Panc1 (cell line): ENCODE data around the gene KLK15. TPM values are rescaled to one million over a fixed set of nuclear protein-coding genes. Genes with fewer than 3 reads are reported as not detected.

Experiments used
- ATAC-seq: fragments of 200-7000 bp; cut with Tn5 transposase; 2 replicates; pipeline ENCODE4 v1.9.1; 2020; ENCODE audit warnings: mild to moderate bottlenecking, moderate library complexity
- BruUV-seq: library from RNA; stranded (reverse); fragments of 400-500 nt; replicated peaks from 2 replicates; lab custom pipeline; 2021; lab: Mats Ljungman, UMichigan
- CTCF ChIA-PET: fragments of 300-600 bp; sonication (Branson Sonifier 250); formaldehyde crosslinking; loops from one replicate; lab custom pipeline; 2022; ENCODE audit warnings: antibody characterized with exemption; lab: Charles Lee
- POLR2A ChIA-PET: fragments of 300-600 bp; sonication (Branson Sonifier 250); formaldehyde crosslinking; loops from one replicate; lab custom pipeline; 2022; ENCODE audit warnings: antibody characterized with exemption; lab: Charles Lee
- DNase-seq: peaks from one replicate; pipeline ENCODE4 v3.0.0-alpha.2; 2010; ENCODE audit warnings: low read depth, low spot score
- H3K27ac ChIP-seq: 2 replicates; pipeline ENCODE4 v1.5.1; 2011; ENCODE audit warnings: mild to moderate bottlenecking, low read length, inconsistent platforms
- H3K27me3 ChIP-seq: fragments of 200-500 bp; sonication (Bioruptor generic); 2 replicates; pipeline ENCODE4 v1.6.0; 2014; ENCODE audit warnings: low read length, inconsistent platforms; ENCODE audit not compliant: control insufficient read depth, insufficient read depth
- H3K36me3 ChIP-seq: fragments of 200-500 bp; sonication (Bioruptor generic); 2 replicates; pipeline ENCODE4 v1.5.1; 2014; ENCODE audit warnings: inconsistent platforms, mild to moderate bottlenecking, low read length, moderate library complexity; ENCODE audit not compliant: control insufficient read depth, insufficient read depth
- H3K4me1 ChIP-seq: 2 replicates; pipeline ENCODE4 v1.5.1; 2011; ENCODE audit warnings: inconsistent platforms, mild to moderate bottlenecking, low read length, moderate library complexity; ENCODE audit not compliant: control insufficient read depth, insufficient read depth
- H3K4me3 ChIP-seq, 2 experiments: 2 replicates each; pipeline ENCODE4 v1.5.1; 2011 to 2012; ENCODE audit warnings: low read depth in 2 of 2, low read length in 2 of 2, mild to moderate bottlenecking in 2 of 2, inconsistent platforms in 1 of 2, moderate library complexity in 1 of 2
- H3K9me3 ChIP-seq: fragments of 200-500 bp; sonication (Bioruptor generic); 2 replicates; pipeline ENCODE4 v1.5.1; 2014; ENCODE audit warnings: low read depth, mild to moderate bottlenecking, inconsistent platforms, low read length, moderate library complexity; ENCODE audit not compliant: control insufficient read depth, insufficient read depth
- CTCF ChIP-seq: fragments of 450-650 bp; IDR thresholded peaks from 2 replicates; pipeline ENCODE4 v1.5.1; 2017; ENCODE audit warnings: mild to moderate bottlenecking
- POLR2AphosphoS5 ChIP-seq: IDR thresholded peaks from 2 replicates; pipeline ENCODE4 v1.6.1; 2012; ENCODE audit warnings: mild to moderate bottlenecking, low read depth, low read length, moderate library complexity
- REST ChIP-seq, 2 experiments: IDR thresholded peaks; 2 replicates each; pipeline ENCODE4 v1.6.1; 2011 to 2012; ENCODE audit warnings: low read depth in 2 of 2, control low read depth in 1 of 2, low read length in 1 of 2, mild to moderate bottlenecking in 1 of 2, moderate library complexity in 1 of 2; ENCODE audit not compliant: insufficient read depth in 1 of 2
- SIN3A ChIP-seq: IDR thresholded peaks from 2 replicates; pipeline ENCODE4 v1.6.1; 2012; ENCODE audit warnings: low read depth, mild to moderate bottlenecking, low read length, moderate library complexity, borderline replicate concordance; ENCODE audit not compliant: insufficient read depth
- TCF7L2 ChIP-seq: IDR thresholded peaks from 2 replicates; pipeline ENCODE4 v1.6.1; 2011; ENCODE audit warnings: mild to moderate bottlenecking, low read depth, low read length, inconsistent platforms
- in situ Hi-C: cut with HindIII; loops from 2 replicates; pipeline ENCODE4 v1.10.0; 2016; ENCODE audit warnings: low sequenced_read_pairs, low pct_unique_long_range_greater_than_20kb
- intact Hi-C: fragments of 100-400 bp; cut with micrococcal nuclease; formaldehyde crosslinking; loops from one replicate; pipeline ENCODE4 v1.10.0; 2022; ENCODE audit not compliant: unreplicated experiment
- total RNA-seq: library from RNA; stranded (reverse); gene quantifications from one replicate; pipeline ENCODE4 v1.2.1, GENCODE V29; 2021; ENCODE audit not compliant: unreplicated experiment

KLK15 gene
- total RNA-seq, 1 experiment from 2014 or later, result not detected

GRCh38 chr19:50836543-50837195 lies 3.3 kb upstream of the KLK15 start:
- Histone ChIP-seq H3K36me3 (no peaks in the 10 kb centered on the region), H3K9me3 (no peaks in the 10 kb centered on the region), H3K4me3 (peak overlapping the region in 1 of 2 experiments; percentile 63; a peak in 2 of 4 replicates), H3K27ac (no peak overlapping the region), H3K27me3 (no peaks in the 10 kb centered on the region), H3K4me1 (no peaks in the 10 kb centered on the region)
- CTCF ChIA-PET, result no interaction called here
- DNase-seq, result no peak
- in situ Hi-C loops (no loop called here), intact Hi-C loops (no loop called here)
- ATAC-seq, result no peak
- TF ChIP-seq SIN3A (no peak), REST (IDR thresholded peaks at IDR 0.05; ENCODE audit: insufficient read depth in 1 of 2, low read depth in 2 of 2, low read length in 1 of 2) (no peak), CTCF (no peak), POLR2AphosphoS5 (no peak), TCF7L2 (no peak)
- no TSS peak for BruUV-seq
- POLR2A ChIA-PET, result no interaction called here

- CTCF ChIA-PET, result no interaction called here
- TF ChIP-seq REST (IDR thresholded peaks at IDR 0.05; ENCODE audit: insufficient read depth in 1 of 2, low read depth in 2 of 2, low read length in 1 of 2), result no peak
- TF ChIP-seq POLR2AphosphoS5, result no peak
- no peak; the same call in 1 of the 2 replicates for TF ChIP-seq CTCF
- TF ChIP-seq SIN3A, result no peak
- in situ Hi-C loops, result no loop called here
- no peaks in the 10 kb centered on the region for H3K4me1 ChIP-seq
- H3K27ac ChIP-seq, result no peak overlapping the region
- ATAC-seq (peak; percentile 97), DNase-seq (no peak)
- H3K4me3 ChIP-seq, result peak overlapping the region; percentile 51 to 63
- H3K36me3 ChIP-seq, result no peaks in the 10 kb centered on the region
- no peaks in the 10 kb centered on the region for H3K27me3 ChIP-seq
- intact Hi-C loops, result no loop called here
- H3K9me3 ChIP-seq, result no peaks in the 10 kb centered on the region
- POLR2A ChIA-PET, result no interaction called here
- no TSS peak for BruUV-seq
These were observed 2.6 kb upstream of the KLK15 start for GRCh38 chr19:50835785-50836542.
